ENCODE data around the gene SRGAP1. TPM values are rescaled to one million over a fixed set of nuclear protein-coding genes. Genes with fewer than 3 reads are reported as not detected.

The SRGAP1 gene
- total RNA-seq, 1 experiment from 2014 or later: 3.7 TPM

- Histone ChIP-seq H3K4me1 (replicated peaks) (peaks cover 12% of the 10 kb centered on the region), H3K27me3 (replicated peaks) (no peaks in the 10 kb centered on the region), H3K4me3 (no peak overlapping the region), H3K9me3 (replicated peaks) (peaks cover 4% of the 10 kb centered on the region), H3K36me3 (no peaks in the 10 kb centered on the region; the same call in 1 of the 2 replicates), H3K27ac (no peak overlapping the region)
- no peak for DNase-seq (ENCODE audit: low read depth in 1 of 2, low spot score in 2 of 2)
Measured at GRCh38 chr12:63909746-63910145, 65.2 kb downstream of the SRGAP1 start.

GRCh38 chr12:63911341-63911740 is 66.8 kb downstream of the SRGAP1 start:
- H3K4me3 ChIP-seq: no peak overlapping the region
- H3K27me3 ChIP-seq (replicated peaks): no peaks in the 10 kb centered on the region
- H3K9me3 ChIP-seq (replicated peaks): no peaks in the 10 kb centered on the region
- H3K27ac ChIP-seq: no peak overlapping the region
- peaks cover 14% of the 10 kb centered on the region for H3K4me1 ChIP-seq (replicated peaks)
- DNase-seq (ENCODE audit: low read depth in 1 of 2, low spot score in 2 of 2): no peak
- no peaks in the 10 kb centered on the region; the same call in 1 of the 2 replicates for H3K36me3 ChIP-seq

GRCh38 chr12:63912651-63913050 is 68.2 kb downstream of the SRGAP1 start:
- H3K27me3 ChIP-seq (replicated peaks): no peaks in the 10 kb centered on the region

GRCh38 chr12:63913929-63914328 is 69.4 kb downstream of the SRGAP1 start:
- H3K27ac ChIP-seq: no peak overlapping the region
- H3K4me1 ChIP-seq (replicated peaks): peaks cover 38% of the 10 kb centered on the region
- no peak for DNase-seq (ENCODE audit: low read depth in 1 of 2, low spot score in 2 of 2)
- H3K4me3 ChIP-seq: no peak overlapping the region
- H3K27me3 ChIP-seq (replicated peaks): no peaks in the 10 kb centered on the region
- H3K9me3 ChIP-seq (replicated peaks): no peaks in the 10 kb centered on the region
- H3K36me3 ChIP-seq: no peaks in the 10 kb centered on the region

More at GRCh38 chr12:63912651-63913050, 68.2 kb downstream of the SRGAP1 start:
- no peaks in the 10 kb centered on the region for H3K36me3 ChIP-seq
- H3K4me1 ChIP-seq (replicated peaks): peaks cover 27% of the 10 kb centered on the region
- no peaks in the 10 kb centered on the region for H3K9me3 ChIP-seq (replicated peaks)
- H3K27ac ChIP-seq: no peak overlapping the region
- H3K4me3 ChIP-seq: no peak overlapping the region
- no peak for DNase-seq (ENCODE audit: low read depth in 1 of 2, low spot score in 2 of 2)

- Histone ChIP-seq H3K27ac (peak overlapping the region; percentile 98), H3K9me3 (replicated peaks) (no peaks in the 10 kb centered on the region), H3K4me3 (no peak overlapping the region), H3K36me3 (no peaks in the 10 kb centered on the region), H3K27me3 (replicated peaks) (no peaks in the 10 kb centered on the region), H3K4me1 (replicated peaks) (peaks cover 48% of the 10 kb centered on the region)
- DNase-seq (ENCODE audit: low read depth in 1 of 2, low spot score in 2 of 2): no peak
Measured at GRCh38 chr12:63915105-63915800, 70.8 kb downstream of the SRGAP1 start.

GRCh38 chr12:63916561-63917476 is 72.3 kb downstream of the SRGAP1 start:
- H3K36me3 ChIP-seq: no peaks in the 10 kb centered on the region
- peaks cover 48% of the 10 kb centered on the region for H3K4me1 ChIP-seq (replicated peaks)
- H3K4me3 ChIP-seq: no peak overlapping the region
- DNase-seq (ENCODE audit: low read depth in 1 of 2, low spot score in 2 of 2): peak in 1 of 2 experiments; percentile 43
- H3K27me3 ChIP-seq (replicated peaks): no peaks in the 10 kb centered on the region
- H3K27ac ChIP-seq: peak overlapping the region; percentile 98
- H3K9me3 ChIP-seq (replicated peaks): no peaks in the 10 kb centered on the region

- peaks cover 52% of the 10 kb centered on the region for H3K4me1 ChIP-seq (replicated peaks)
Measured at GRCh38 chr12:63917477-63917862, 73.0 kb downstream of the SRGAP1 start.

GRCh38 chr12:63917864-63918799 is 73.6 kb downstream of the SRGAP1 start:
- no peaks in the 10 kb centered on the region for H3K27me3 ChIP-seq (replicated peaks)
- H3K4me1 ChIP-seq (replicated peaks): peaks cover 55% of the 10 kb centered on the region
- peak; percentile 66 to 96 for DNase-seq (ENCODE audit: low read depth in 1 of 2, low spot score in 2 of 2)
- H3K27ac ChIP-seq: peak overlapping the region; percentile 98
- H3K4me3 ChIP-seq: no peak overlapping the region; the same call in 1 of the 2 replicates
- H3K9me3 ChIP-seq (replicated peaks): no peaks in the 10 kb centered on the region
- H3K36me3 ChIP-seq: no peaks in the 10 kb centered on the region

More at GRCh38 chr12:63917477-63917862, 73.0 kb downstream of the SRGAP1 start:
- Histone ChIP-seq H3K36me3 (no peaks in the 10 kb centered on the region), H3K27ac (peak overlapping the region; percentile 98), H3K4me3 (no peak overlapping the region), H3K27me3 (replicated peaks) (no peaks in the 10 kb centered on the region), H3K9me3 (replicated peaks) (no peaks in the 10 kb centered on the region)
- DNase-seq (ENCODE audit: low read depth in 1 of 2, low spot score in 2 of 2): no peak

GRCh38 chr12:63918800-63919300 is 74.3 kb downstream of the SRGAP1 start:
- Histone ChIP-seq H3K27ac (peak overlapping the region; percentile 98), H3K36me3 (no peaks in the 10 kb centered on the region), H3K4me1 (replicated peaks) (peaks cover 55% of the 10 kb centered on the region), H3K9me3 (replicated peaks) (no peaks in the 10 kb centered on the region), H3K27me3 (replicated peaks) (no peaks in the 10 kb centered on the region), H3K4me3 (no peak overlapping the region)
- peak; percentile 76 to 98 for DNase-seq (ENCODE audit: low read depth in 1 of 2, low spot score in 2 of 2)

- DNase-seq (ENCODE audit: low read depth in 1 of 2, low spot score in 2 of 2): no peak
- Histone ChIP-seq H3K36me3 (no peaks in the 10 kb centered on the region), H3K4me3 (no peak overlapping the region), H3K4me1 (replicated peaks) (peaks cover 55% of the 10 kb centered on the region), H3K27me3 (replicated peaks) (no peaks in the 10 kb centered on the region), H3K9me3 (replicated peaks) (no peaks in the 10 kb centered on the region), H3K27ac (no peak overlapping the region)
Measured at GRCh38 chr12:63919756-63920155, 75.3 kb downstream of the SRGAP1 start.

GRCh38 chr12:63921157-63921556 is 76.7 kb downstream of the SRGAP1 start:
- H3K27ac ChIP-seq: no peak overlapping the region
- peaks cover 43% of the 10 kb centered on the region for H3K4me1 ChIP-seq (replicated peaks)
- H3K36me3 ChIP-seq: no peaks in the 10 kb centered on the region
- no peaks in the 10 kb centered on the region for H3K9me3 ChIP-seq (replicated peaks)
- H3K4me3 ChIP-seq: no peak overlapping the region
- no peak for DNase-seq (ENCODE audit: low read depth in 1 of 2, low spot score in 2 of 2)
- H3K27me3 ChIP-seq (replicated peaks): no peaks in the 10 kb centered on the region

- H3K27me3 ChIP-seq (replicated peaks): no peaks in the 10 kb centered on the region
- H3K27ac ChIP-seq: peak overlapping the region; percentile 8; the same call in 1 of the 2 replicates
- DNase-seq (ENCODE audit: low read depth in 1 of 2, low spot score in 2 of 2): peak in 1 of 2 experiments; percentile 19
- H3K4me1 ChIP-seq (replicated peaks): peaks cover 30% of the 10 kb centered on the region
- no peaks in the 10 kb centered on the region for H3K36me3 ChIP-seq
- H3K4me3 ChIP-seq: no peak overlapping the region
- no peaks in the 10 kb centered on the region for H3K9me3 ChIP-seq (replicated peaks)
Measured at GRCh38 chr12:63922474-63922873, 78.0 kb downstream of the SRGAP1 start.

- Histone ChIP-seq H3K27me3 (replicated peaks) (no peaks in the 10 kb centered on the region), H3K9me3 (replicated peaks) (no peaks in the 10 kb centered on the region), H3K4me1 (replicated peaks) (peaks cover 10% of the 10 kb centered on the region), H3K4me3 (no peak overlapping the region), H3K27ac (no peak overlapping the region), H3K36me3 (no peaks in the 10 kb centered on the region)
- no peak for DNase-seq (ENCODE audit: low read depth in 1 of 2, low spot score in 2 of 2)
Measured at GRCh38 chr12:63924781-63925180, 80.3 kb downstream of the SRGAP1 start.

Measured in SJSA1 (cell line).